Measurements from ENCODE around the gene KLHL6.

The KLHL6 gene

DNA sequence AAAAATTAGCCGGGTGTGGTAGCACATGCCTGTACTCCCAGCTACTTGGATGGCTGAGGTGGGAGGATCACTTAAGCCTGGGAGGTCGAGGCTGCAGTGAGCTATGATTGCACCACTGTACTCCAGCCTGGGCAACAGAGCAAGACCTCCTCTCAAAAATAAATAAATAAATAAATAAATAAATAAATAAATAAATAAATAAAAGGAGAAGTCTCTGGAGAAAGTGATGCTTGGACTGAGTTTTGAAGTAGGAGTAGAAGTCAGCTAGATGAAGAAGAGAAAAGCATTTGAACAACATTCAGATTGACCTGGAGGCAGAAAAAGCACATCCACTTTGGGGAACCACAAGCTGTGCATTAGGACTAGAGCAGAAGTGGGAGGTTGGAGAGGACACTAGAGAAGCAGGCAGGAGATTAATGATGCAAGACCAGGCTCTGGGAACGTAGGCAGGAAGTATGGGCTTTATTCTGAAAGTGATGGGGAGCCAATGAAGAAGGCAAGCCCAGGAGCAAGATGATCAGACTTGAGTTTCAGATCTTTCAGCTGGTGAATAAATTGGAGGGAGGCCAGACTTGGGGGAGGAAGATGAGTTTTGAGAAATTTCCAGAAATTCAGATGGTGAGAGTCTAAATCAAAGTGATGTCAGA is 48.7 kb downstream of the KLHL6 start:
- no peak for DNase-seq (ENCODE audit: low read depth, low spot score)

GRCh38 chr3:183504597-183504996 is 50.9 kb downstream of the KLHL6 start:
- no peak for DNase-seq (ENCODE audit: low read depth, low spot score)

GRCh38 chr3:183503746-183504145 is 51.8 kb downstream of the KLHL6 start:
- DNase-seq (ENCODE audit: low read depth, low spot score), result no peak

GRCh38 chr3:183502237-183503181 is 53.0 kb downstream of the KLHL6 start:
- DNase-seq (ENCODE audit: low read depth, low spot score), result no peak

- no peak for DNase-seq (ENCODE audit: low read depth, low spot score)
These were observed 54.4 kb downstream of the KLHL6 start for GRCh38 chr3:183500981-183501704.

DNA sequence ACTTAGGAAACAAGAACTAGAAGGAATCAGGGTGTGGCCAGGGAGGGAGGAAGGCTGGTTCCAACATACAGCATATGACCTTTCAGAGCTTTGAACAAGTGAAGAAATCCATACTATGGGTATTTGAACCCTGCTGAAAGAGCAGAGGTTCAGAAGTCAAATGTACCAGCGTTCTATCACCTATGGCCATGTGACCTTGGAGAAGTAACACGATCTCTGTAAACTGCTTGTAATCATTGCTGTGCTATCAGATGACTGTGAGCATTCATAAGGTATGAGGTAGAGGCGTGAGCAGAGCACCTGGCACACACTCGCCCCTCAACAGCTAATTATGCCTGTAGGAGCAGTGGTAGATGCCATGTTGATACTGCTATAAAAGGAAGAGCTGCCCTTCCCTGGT is 55.2 kb downstream of the KLHL6 start:
- no peak for DNase-seq (ENCODE audit: low read depth, low spot score)

- DNase-seq (ENCODE audit: low read depth, low spot score), result no peak
These were observed 56.9 kb downstream of the KLHL6 start for GRCh38 chr3:183498634-183499033.

GRCh38 chr3:183497313-183497712 is 58.2 kb downstream of the KLHL6 start:
- no peak for DNase-seq (ENCODE audit: low read depth, low spot score)

DNA sequence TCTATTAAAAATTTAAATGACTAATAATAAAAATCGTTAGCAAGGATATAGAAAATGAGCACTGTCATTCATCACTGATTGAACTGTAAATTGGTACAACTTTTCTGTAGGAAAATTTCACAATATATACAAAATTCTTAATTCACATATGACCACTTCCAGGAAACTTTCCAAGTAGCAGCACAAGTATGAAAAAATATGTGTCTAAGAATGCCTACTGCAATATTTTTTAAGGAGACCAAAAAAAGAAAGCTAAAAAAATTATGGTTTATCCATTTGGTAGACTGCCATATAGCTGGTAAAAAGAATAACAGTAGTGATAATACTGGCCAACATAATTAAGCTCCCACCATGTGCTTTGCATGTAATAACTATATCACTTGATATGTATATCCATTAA is 59.2 kb downstream of the KLHL6 start:
- DNase-seq (ENCODE audit: low read depth, low spot score), result no peak

DNA sequence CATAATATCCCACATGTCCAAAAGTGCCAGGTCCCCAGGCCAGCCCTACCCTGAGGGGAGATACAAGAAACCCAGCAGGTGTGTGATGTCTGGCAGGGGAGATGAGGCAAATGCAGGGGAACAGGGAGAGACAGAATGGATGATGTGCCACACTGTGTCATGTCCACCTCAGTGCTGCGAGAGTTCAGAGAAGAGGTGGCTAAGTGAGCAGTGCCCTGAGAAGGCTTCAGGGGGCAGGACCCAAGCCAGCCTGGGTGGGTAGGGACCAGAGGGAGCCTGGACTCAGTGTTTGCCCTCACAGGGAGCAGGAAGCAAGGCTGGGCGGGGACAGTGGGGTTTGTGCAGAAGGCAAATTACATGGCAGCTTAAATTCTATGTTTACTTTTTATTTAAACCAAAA is 61.2 kb downstream of the KLHL6 start:
- no peak for DNase-seq (ENCODE audit: low read depth, low spot score)

GRCh38 chr3:183493296-183494045 is 62.0 kb downstream of the KLHL6 start:
- DNase-seq (ENCODE audit: low read depth, low spot score), result no peak

GRCh38 chr3:183492849-183493179 is 62.7 kb downstream of the KLHL6 start:
- DNase-seq (ENCODE audit: low read depth, low spot score), result no peak

GRCh38 chr3:183491923-183492848 is 63.3 kb downstream of the KLHL6 start:
- no peak for DNase-seq (ENCODE audit: low read depth, low spot score)

DNA sequence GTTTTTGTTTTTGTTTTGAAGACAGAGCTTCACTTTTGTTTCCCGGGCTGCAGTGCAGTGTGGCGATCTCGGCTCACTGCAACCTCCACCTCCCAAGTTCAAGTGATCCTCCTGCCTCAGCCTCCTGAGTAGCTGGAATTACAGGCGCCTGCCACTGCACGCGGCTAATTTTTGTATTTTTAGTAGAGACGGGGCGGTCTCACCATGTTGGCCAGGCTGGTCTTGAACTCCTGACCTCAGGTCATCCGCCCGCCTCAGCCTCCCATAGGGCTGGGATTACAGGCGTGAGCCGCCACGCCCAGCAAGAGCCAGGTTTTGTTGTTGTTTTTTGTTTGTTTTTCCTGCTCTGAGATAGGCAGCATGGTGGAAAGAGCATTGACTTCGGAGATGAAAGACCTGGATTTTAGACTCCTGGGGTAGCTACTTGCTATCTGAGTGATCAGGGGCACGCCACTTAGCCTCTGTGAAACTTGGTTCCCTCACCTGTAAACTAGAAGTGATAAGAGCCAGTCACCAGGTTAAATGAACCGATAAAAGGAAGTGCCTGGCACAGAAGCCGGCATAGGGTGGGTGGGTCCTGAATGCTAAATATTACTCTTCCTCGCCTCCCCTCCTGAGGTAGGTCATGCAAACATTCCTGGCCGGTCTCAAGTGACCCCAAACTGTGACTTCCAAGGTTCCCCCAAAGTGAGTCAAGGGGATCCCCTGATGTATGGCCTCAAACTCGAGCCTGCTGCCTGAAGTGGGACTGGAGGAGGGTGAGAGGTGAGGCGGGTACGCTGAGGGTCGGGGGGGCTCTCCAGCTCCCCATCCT is 64.2 kb downstream of the KLHL6 start:
- no peak for DNase-seq (ENCODE audit: low read depth, low spot score)

DNA sequence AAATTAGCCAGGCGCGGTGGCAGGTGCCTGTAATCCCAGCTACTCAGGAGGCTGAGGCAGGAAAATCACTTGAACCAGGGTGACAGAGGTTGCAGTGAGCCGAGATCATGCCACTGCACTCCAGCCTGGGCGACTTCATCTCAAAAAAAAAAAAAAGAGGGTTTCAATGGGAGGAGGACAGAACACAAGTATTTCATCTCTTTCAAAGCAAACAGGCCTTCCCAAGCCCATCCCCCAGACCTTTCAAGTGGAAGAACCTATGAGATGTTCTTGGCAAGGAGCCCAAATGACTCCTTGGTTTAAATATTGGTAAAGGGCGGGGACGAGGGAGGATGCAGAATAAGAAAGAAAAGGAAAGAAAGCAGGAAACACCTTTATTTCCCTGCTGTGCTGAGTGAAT is 64.9 kb downstream of the KLHL6 start:
- no peak for DNase-seq (ENCODE audit: low read depth, low spot score)

GRCh38 chr3:183490211-183490601 is 65.3 kb downstream of the KLHL6 start:
- DNase-seq (ENCODE audit: low read depth, low spot score), result no peak

DNA sequence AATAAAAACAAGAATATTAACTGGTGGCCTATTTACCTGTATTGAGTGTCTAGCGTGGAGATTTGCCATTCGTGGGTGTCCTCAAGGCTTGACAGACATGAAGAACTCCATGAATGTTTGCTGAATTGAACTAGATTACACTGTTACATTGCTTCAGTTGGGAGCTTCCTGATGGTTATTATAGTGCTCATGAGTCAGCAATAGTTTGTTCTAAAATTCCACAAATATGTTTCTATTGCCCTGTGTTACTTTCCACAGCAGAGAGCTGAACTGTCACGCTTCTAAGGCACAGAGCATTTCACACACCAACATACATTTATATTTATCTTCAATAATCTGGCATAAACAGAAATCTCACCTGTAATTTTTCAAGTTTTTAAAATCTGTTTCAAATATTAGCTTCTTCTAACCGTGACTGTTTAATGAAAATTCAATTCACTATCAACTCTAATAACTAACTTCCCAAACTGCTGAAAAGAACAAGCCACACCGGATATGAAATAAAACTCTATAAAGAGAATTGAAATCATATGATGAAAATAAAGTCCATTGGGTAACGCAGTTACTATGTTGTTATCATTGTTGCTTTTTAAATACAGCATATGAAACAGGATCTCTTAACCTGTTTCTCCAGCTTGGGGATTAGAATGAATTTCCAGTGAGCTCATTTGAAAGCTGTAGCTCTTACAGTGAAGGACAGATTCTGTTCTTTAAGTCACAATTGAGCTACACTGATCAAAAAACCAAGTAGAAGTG is 65.9 kb downstream of the KLHL6 start:
- no peak for DNase-seq (ENCODE audit: low read depth, low spot score)

GRCh38 chr3:183488343-183488742 is 67.2 kb downstream of the KLHL6 start:
- no peak for DNase-seq (ENCODE audit: low read depth, low spot score)

- DNase-seq (ENCODE audit: low read depth, low spot score), result no peak
These were observed 67.6 kb downstream of the KLHL6 start for GRCh38 chr3:183487896-183488295.
